Keratinocyte (primary cell): ENCODE measurements around the gene TNS3. TPM values are rescaled to one million over a fixed set of nuclear protein-coding genes. Genes with fewer than 3 reads are reported as not detected.

Experiments used
- DNase-seq: peaks from one replicate; pipeline ENCODE4 v3.0.0-alpha.2; 2011; ENCODE audit warnings: low read depth, missing footprints, low spot score
- FAIRE-seq: peaks from 2 replicates; lab custom pipeline; 2011; peaks lifted over from hg19 to GRCh38; lab: Jason Lieb, UNC
- H2AFZ ChIP-seq: 2 replicates; pipeline ENCODE4 v1.6.0; 2012; ENCODE audit warnings: low read length, control low read depth, inconsistent platforms; ENCODE audit not compliant: control insufficient read depth
- H3K27ac ChIP-seq: 2 replicates; pipeline ENCODE4 v1.5.1; 2011; ENCODE audit warnings: low read length; ENCODE audit not compliant: control insufficient read depth, insufficient read depth
- H3K27me3 ChIP-seq: 3 replicates; pipeline ENCODE4 v1.6.0; 2011; ENCODE audit warnings: low read length; ENCODE audit not compliant: control insufficient read depth, insufficient read depth; ENCODE audit errors: extremely low read depth
- H3K36me3 ChIP-seq, 2 experiments: 2 replicates in 1 of 2; 3 replicates in 1 of 2; pipeline ENCODE4 v1.5.1; 2011; ENCODE audit warnings: low read length in 2 of 2, mild to moderate bottlenecking in 1 of 2; ENCODE audit not compliant: control insufficient read depth in 2 of 2, insufficient read depth in 2 of 2; ENCODE audit errors: extremely low read depth in 1 of 2
- H3K4me1 ChIP-seq: 3 replicates; pipeline ENCODE4 v1.5.1; 2011; ENCODE audit warnings: low read length; ENCODE audit not compliant: control insufficient read depth, insufficient read depth; ENCODE audit errors: extremely low read depth
- H3K4me2 ChIP-seq: 3 replicates; pipeline ENCODE4 v1.6.0; 2011; ENCODE audit warnings: low read depth, low read length; ENCODE audit not compliant: control insufficient read depth, insufficient read depth; ENCODE audit errors: extremely low read depth
- H3K4me3 ChIP-seq, 3 experiments: fragments of 200-600 bp in 1 of 3; sonication (generic) in 1 of 3; 2 replicates in 2 of 3; 3 replicates in 1 of 3; pipeline ENCODE4 v1.5.1; 2011 to 2016; ENCODE audit warnings: low read length in 3 of 3, mild to moderate bottlenecking in 3 of 3, control low read depth in 2 of 3, inconsistent platforms in 1 of 3, low read depth in 1 of 3, mixed read lengths in 1 of 3, mixed run types in 1 of 3, moderate library complexity in 1 of 3; ENCODE audit not compliant: control insufficient read depth in 2 of 3, insufficient read depth in 2 of 3; ENCODE audit errors: extremely low read depth in 1 of 3
- H3K79me2 ChIP-seq: 2 replicates; pipeline ENCODE4 v1.6.0; 2012; ENCODE audit warnings: low read length; ENCODE audit not compliant: control insufficient read depth, insufficient read depth
- H3K9ac ChIP-seq: 3 replicates; pipeline ENCODE4 v1.6.0; 2011; ENCODE audit warnings: low read length; ENCODE audit not compliant: control insufficient read depth, insufficient read depth; ENCODE audit errors: extremely low read depth
- H3K9me1 ChIP-seq: 3 replicates; pipeline ENCODE4 v1.6.0; 2011; ENCODE audit warnings: low read length; ENCODE audit not compliant: control insufficient read depth, insufficient read depth; ENCODE audit errors: extremely low read depth
- H3K9me3 ChIP-seq: 2 replicates; pipeline ENCODE4 v1.5.1; 2012; ENCODE audit warnings: low read depth, low read length; ENCODE audit not compliant: control insufficient read depth
- H4K20me1 ChIP-seq: 3 replicates; pipeline ENCODE4 v1.6.0; 2011; ENCODE audit warnings: low read length; ENCODE audit not compliant: control insufficient read depth, insufficient read depth; ENCODE audit errors: extremely low read depth
- EZH2 ChIP-seq: IDR thresholded peaks from one replicate; pipeline ENCODE4 v1.6.1; 2012; ENCODE audit warnings: inconsistent platforms, mild to moderate bottlenecking, low read length, moderate library complexity
- dilution Hi-C: fragments of 300-500 bp; cut with MboI; formaldehyde crosslinking; loops from one replicate; pipeline ENCODE4 v1.7.0; 2020; ENCODE audit warnings: low sequenced_read_pairs; ENCODE audit not compliant: extremely low pct_ligation_motif_present
- polyA plus RNA-seq, 5 experiments: library from polyadenylated mRNA; depleted of rRNA in 3 of 5; stranded (reverse) in 3 of 5; stranded (forward) in 1 of 5; unstranded in 1 of 5; fragments of >200 nt; gene quantifications; 1 replicate in 1 of 5; 2 replicates in 3 of 5; 3 replicates in 1 of 5; pipeline versions ENCODE4 v1.2.1 to v1.2.3, GENCODE V29; 2011 to 2012; ENCODE audit warnings: missing spikeins in 2 of 5, low read depth in 1 of 5, low replicate concordance in 1 of 5
- TF ChIP-seq, protein P1 (sequence below), 3 experiments: IDR thresholded peaks in 1 of 3; conservative IDR thresholded peaks in 1 of 3; optimal IDR thresholded peaks in 1 of 3; 2 replicates in 2 of 3; 3 replicates in 1 of 3; pipeline versions ENCODE3 to v1.5.1; 2011; ENCODE audit warnings: low read length in 3 of 3, mild to moderate bottlenecking in 3 of 3, moderate library complexity in 2 of 3, control low read depth in 1 of 3, inconsistent platforms in 1 of 3; ENCODE audit not compliant: insufficient read depth in 2 of 3; ENCODE audit errors: extremely low read depth in 1 of 3

TNS3 gene
- polyA plus RNA-seq, 1 donor (not counting 4 experiments of a cell fraction or from before 2014, with no cell fraction given): 3.9 TPM

GRCh38 chr7:47318395-47319182, 263.3 kb downstream of the TNS3 start:
- Histone ChIP-seq H3K9ac (no peak overlapping the region), H3K27me3 (no peaks in the 10 kb centered on the region), H3K36me3 (no peaks in the 10 kb centered on the region), H3K4me2 (no peak overlapping the region), H2AFZ (no peak overlapping the region), H3K27ac (no peak overlapping the region), H3K4me1 (no peaks in the 10 kb centered on the region), H4K20me1 (no peaks in the 10 kb centered on the region), H3K9me1 (no peaks in the 10 kb centered on the region), H3K79me2 (no peaks in the 10 kb centered on the region), H3K9me3 (no peaks in the 10 kb centered on the region), H3K4me3 (no peak overlapping the region)
- TF ChIP-seq, protein P1, sequence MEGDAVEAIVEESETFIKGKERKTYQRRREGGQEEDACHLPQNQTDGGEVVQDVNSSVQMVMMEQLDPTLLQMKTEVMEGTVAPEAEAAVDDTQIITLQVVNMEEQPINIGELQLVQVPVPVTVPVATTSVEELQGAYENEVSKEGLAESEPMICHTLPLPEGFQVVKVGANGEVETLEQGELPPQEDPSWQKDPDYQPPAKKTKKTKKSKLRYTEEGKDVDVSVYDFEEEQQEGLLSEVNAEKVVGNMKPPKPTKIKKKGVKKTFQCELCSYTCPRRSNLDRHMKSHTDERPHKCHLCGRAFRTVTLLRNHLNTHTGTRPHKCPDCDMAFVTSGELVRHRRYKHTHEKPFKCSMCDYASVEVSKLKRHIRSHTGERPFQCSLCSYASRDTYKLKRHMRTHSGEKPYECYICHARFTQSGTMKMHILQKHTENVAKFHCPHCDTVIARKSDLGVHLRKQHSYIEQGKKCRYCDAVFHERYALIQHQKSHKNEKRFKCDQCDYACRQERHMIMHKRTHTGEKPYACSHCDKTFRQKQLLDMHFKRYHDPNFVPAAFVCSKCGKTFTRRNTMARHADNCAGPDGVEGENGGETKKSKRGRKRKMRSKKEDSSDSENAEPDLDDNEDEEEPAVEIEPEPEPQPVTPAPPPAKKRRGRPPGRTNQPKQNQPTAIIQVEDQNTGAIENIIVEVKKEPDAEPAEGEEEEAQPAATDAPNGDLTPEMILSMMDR (optimal IDR thresholded peaks at IDR 0.05 in 1 of 3, IDR thresholded peaks at IDR 0.05 in 1 of 3, conservative IDR thresholded peaks at IDR 0.05 in 1 of 3; ENCODE audit: extremely low read depth in 1 of 3, insufficient read depth in 2 of 3, low read length in 3 of 3): no peak
- TF ChIP-seq EZH2: no peak
- FAIRE-seq (no peak), DNase-seq (no peak)
- dilution Hi-C loops: no loop called here

DNA sequence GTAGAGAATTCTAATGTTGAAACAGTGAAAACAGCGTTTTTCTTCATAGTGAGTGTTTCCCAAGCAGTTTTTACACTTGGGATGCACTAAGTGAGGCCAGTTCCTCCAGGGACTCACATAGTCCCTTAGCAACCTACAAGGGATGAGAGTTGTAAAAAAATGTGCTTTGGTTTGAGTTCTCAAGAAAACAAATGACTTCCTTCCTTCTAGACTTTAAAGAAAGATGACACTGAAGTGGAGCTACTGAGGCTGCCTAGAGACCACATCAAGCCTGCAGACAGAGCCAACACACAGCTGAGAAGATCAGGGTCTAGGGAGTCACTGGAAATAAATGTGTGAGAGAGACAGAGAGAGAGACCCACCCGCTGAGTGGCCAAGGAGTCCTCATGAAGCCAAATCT, 264.4 kb downstream of the TNS3 start:
- H3K4me3 ChIP-seq: no peak overlapping the region
- no peak overlapping the region for H3K4me2 ChIP-seq
- H3K9me1 ChIP-seq: no peaks in the 10 kb centered on the region
- no peaks in the 10 kb centered on the region for H3K27me3 ChIP-seq
- FAIRE-seq: no peak
- H3K79me2 ChIP-seq: no peaks in the 10 kb centered on the region
- H3K9me3 ChIP-seq: no peaks in the 10 kb centered on the region
- H3K9ac ChIP-seq: no peak overlapping the region
- H3K27ac ChIP-seq: no peak overlapping the region
- no peak for DNase-seq
- no peaks in the 10 kb centered on the region for H4K20me1 ChIP-seq
- no peak overlapping the region for H2AFZ ChIP-seq
- H3K4me1 ChIP-seq: no peaks in the 10 kb centered on the region
- TF ChIP-seq EZH2: no peak
- TF ChIP-seq, protein P1 (optimal IDR thresholded peaks at IDR 0.05 in 1 of 3, IDR thresholded peaks at IDR 0.05 in 1 of 3, conservative IDR thresholded peaks at IDR 0.05 in 1 of 3; ENCODE audit: extremely low read depth in 1 of 3, insufficient read depth in 2 of 3, low read length in 3 of 3): no peak
- no peaks in the 10 kb centered on the region for H3K36me3 ChIP-seq
- dilution Hi-C loops: no loop called here
